K562 (cell line): Measurements from ENCODE around the gene TMEM163. TPM values are rescaled to one million over a fixed set of nuclear protein-coding genes. Genes with fewer than 3 reads are reported as not detected.

Experiments
- ATAC-seq: fragments of 200-7000 bp; cut with Tn5 transposase; 3 replicates; pipeline ENCODE4 v1.9.1; 2020; ENCODE audit warnings: moderate library complexity
- BruUV-seq: library from RNA; stranded (reverse); fragments of 400-500 nt; replicated peaks from 2 replicates; lab custom pipeline; 2021; lab: Mats Ljungman, UMichigan
- CTCF ChIA-PET: fragments of 300-600 bp; formaldehyde crosslinking; extraction: SDS; loops from one replicate; lab custom pipeline; 2021; ENCODE audit warnings: low intra/inter-chr PET ratio; lab: Yijun Ruan, JAX
- POLR2A ChIA-PET: fragments of 300-600, 350-650 bp; sonication (Branson Sonifier 250); formaldehyde crosslinking; extraction: SDS; loops from one replicate; lab custom pipeline; 2021; ENCODE audit warnings: antibody characterized with exemption, inconsistent platforms; lab: Yijun Ruan, JAX
- DNase-seq, 4 experiments: peaks; one replicate each; pipeline versions ENCODE4 v3.0.0 to v3.0.0-alpha.2; 2011 to 2018; ENCODE audit warnings: low spot score in 3 of 4, mixed read lengths in 3 of 4; ENCODE audit errors: extremely low read depth in 1 of 4
- FAIRE-seq: peaks from 2 replicates; lab custom pipeline; 2011; peaks lifted over from hg19 to GRCh38; lab: Jason Lieb, UNC
- H2AFZ ChIP-seq: 2 replicates; pipeline ENCODE4 v1.6.0; 2011; ENCODE audit warnings: low read depth, low read length, control low read depth, inconsistent platforms
- H3K27ac ChIP-seq: fragments of 200-600 bp; 3 replicates; pipeline ENCODE4 v1.8.0; 2011; ENCODE audit warnings: low read depth, mild to moderate bottlenecking, control low read depth, inconsistent platforms, low read length, moderate library complexity, mixed read lengths; ENCODE audit errors: extremely low read depth
- H3K27me3 ChIP-seq, 2 experiments: fragments of 300-600 bp in 1 of 2; 2 replicates in 1 of 2; 3 replicates in 1 of 2; pipeline versions ENCODE4 v1.6.0 to v1.8.0; 2011; ENCODE audit warnings: inconsistent platforms in 2 of 2, low read length in 2 of 2, mild to moderate bottlenecking in 1 of 2, mixed read lengths in 1 of 2, moderate library complexity in 1 of 2; ENCODE audit not compliant: control insufficient read depth in 2 of 2, insufficient read depth in 2 of 2
- H3K36me3 ChIP-seq: fragments of 300-600 bp; 3 replicates; pipeline ENCODE4 v1.8.0; 2011; ENCODE audit warnings: mild to moderate bottlenecking, low read length, inconsistent platforms; ENCODE audit not compliant: control insufficient read depth, insufficient read depth
- H3K4me1 ChIP-seq, 2 experiments: fragments of 200-600 bp in 1 of 2; replicated peaks in 1 of 2; 2 replicates in 1 of 2; 3 replicates in 1 of 2; pipeline versions ENCODE4 v1.5.1 to v1.8.0; 2011; ENCODE audit warnings: inconsistent platforms in 2 of 2, low read length in 2 of 2, mild to moderate bottlenecking in 1 of 2, mixed read lengths in 1 of 2, moderate library complexity in 1 of 2; ENCODE audit not compliant: control insufficient read depth in 2 of 2, insufficient read depth in 2 of 2
- H3K4me2 ChIP-seq: 2 replicates; pipeline ENCODE4 v1.6.1; 2011; ENCODE audit warnings: low read length, control low read depth, inconsistent platforms, mixed read lengths; ENCODE audit not compliant: insufficient read depth
- H3K4me3 ChIP-seq: fragments of 200-600 bp; sonication (generic), shearing (Covaris generic); 2 replicates; pipeline ENCODE4 v1.5.1; 2016; ENCODE audit warnings: control low read depth, inconsistent platforms
- H3K79me2 ChIP-seq: fragments of 200-600 bp; 3 replicates; pipeline ENCODE4 v1.8.0; 2011; ENCODE audit warnings: low read length, inconsistent platforms; ENCODE audit not compliant: control insufficient read depth, insufficient read depth
- H3K9ac ChIP-seq, 2 experiments: 2 replicates each; pipeline versions ENCODE4 v1.6.0 to v1.6.1; 2011; ENCODE audit warnings: low read depth in 2 of 2, low read length in 2 of 2, control low read depth in 1 of 2, inconsistent platforms in 1 of 2, mild to moderate bottlenecking in 1 of 2, mixed read lengths in 1 of 2; ENCODE audit not compliant: insufficient read depth in 1 of 2
- H3K9me1 ChIP-seq: one replicate; pipeline ENCODE4 v1.6.0; 2011; ENCODE audit warnings: inconsistent platforms, mild to moderate bottlenecking, low read length, moderate library complexity; ENCODE audit not compliant: control insufficient read depth, insufficient read depth
- H3K9me3 ChIP-seq: replicated peaks from 2 replicates; pipeline ENCODE4 v1.5.1; 2011; ENCODE audit warnings: low read depth, low read length, inconsistent platforms; ENCODE audit not compliant: control insufficient read depth, insufficient read depth
- H4K20me1 ChIP-seq: replicated peaks from 2 replicates; pipeline ENCODE4 v1.6.1; 2011; ENCODE audit warnings: low read length, inconsistent platforms, mixed read lengths; ENCODE audit not compliant: control insufficient read depth, insufficient read depth
- ATF1 ChIP-seq, 2 experiments: fragments of 450-650 bp in 1 of 2; IDR thresholded peaks; 2 replicates each; pipeline ENCODE4 v1.6.1; 2016; ENCODE audit warnings: missing compliant biosample characterization in 1 of 2, missing genetic modification characterization in 1 of 2
- MCM3 ChIP-seq: fragments of 450-650 bp; IDR thresholded peaks from 2 replicates; pipeline ENCODE4 v1.6.1; 2016
- TARDBP ChIP-seq: fragments of 450-650 bp; IDR thresholded peaks from 2 replicates; pipeline ENCODE4 v1.6.1; 2016
- ZNF143 ChIP-seq: sonication (generic); formaldehyde crosslinking; IDR thresholded peaks from 2 replicates; pipeline ENCODE4 v1.9.0; 2022; ENCODE audit warnings: mild to moderate bottlenecking, missing genetic modification reagents
- ZNF586 ChIP-seq: fragments of 450-650 bp; formaldehyde crosslinking; conservative IDR thresholded peaks from 2 replicates; pipeline ENCODE4 v1.4.0; 2020; ENCODE audit warnings: mild to moderate bottlenecking, moderate library complexity
- WGBS: fragments of 100-300 bp; shearing (Covaris generic); methylation state at CpG from one replicate; pipeline ENCODE4 v1.1.6; 2016; ENCODE audit warnings: low coverage, mixed read lengths; ENCODE audit not compliant: insufficient coverage; ENCODE audit errors: missing lambda C conversion rate; 5-methylcytosine and 5-hydroxymethylcytosine counted together
- in situ Hi-C: fragments of 300-500 bp; cut with MboI; formaldehyde crosslinking; loops from 4 replicates; pipeline ENCODE4 v1.15.0; 2018; ENCODE audit warnings: inconsistent platforms, mixed read lengths
- intact Hi-C: fragments of 100-400 bp; cut with micrococcal nuclease; formaldehyde crosslinking; loops from 2 replicates; pipeline ENCODE4 v1.14.2; 2022
- polyA plus RNA-seq, 8 experiments: library from polyadenylated mRNA; depleted of rRNA in 4 of 8; stranded (reverse) in 5 of 8; unstranded in 3 of 8; fragments of >200 nt; fragmentation: Nextera tagmentation in 2 of 8; fragmentation: Illumina TruSeq in 1 of 8; extraction: Ambion mirVana in 2 of 8; extraction: Trizol in 1 of 8; gene quantifications; 2 replicates each; pipeline versions ENCODE4 v1.2.1 to v1.2.3, GENCODE V29; 2011 to 2014; ENCODE audit warnings: inconsistent platforms in 1 of 8, missing spikeins in 1 of 8
- total RNA-seq, 7 experiments: library from RNA; depleted of rRNA in 6 of 7; stranded (reverse); fragments of >200 nt in 6 of 7; fragmentation: Illumina TruSeq in 2 of 7; extraction: Trizol in 2 of 7; gene quantifications; 2 replicates each; pipeline versions ENCODE4 v1.2.1 to v1.2.3, GENCODE V29; 2011 to 2021; ENCODE audit warnings: low replicate concordance in 1 of 7

TMEM163 gene
- total and polyA plus RNA-seq, 9 of the 15 experiments (the other 6 are each of a cell fraction or from before 2014, with no cell fraction given), result 0.04 to 0.68 (median 0.16) TPM; not detected in 3

GRCh38 chr2:134411279-134411827 is 307.4 kb downstream of the TMEM163 start:
- ATAC-seq, result no peak
- H3K27ac ChIP-seq, result no peak overlapping the region
- H3K9ac ChIP-seq, result no peak overlapping the region
- DNase-seq, result no peak
- intact Hi-C loops, result loop anchor here (5.0 kb wide), 2 partner anchors 164 to 204 kb away; no protein-coding TSS in a partner anchor
- H3K4me3 ChIP-seq, result no peak overlapping the region
- no peaks in the 10 kb centered on the region for H4K20me1 ChIP-seq
- 42% methylated on average over 6 of the region's 6 CpGs for WGBS
- no peaks in the 10 kb centered on the region for H3K9me3 ChIP-seq
- no peaks in the 10 kb centered on the region for H3K9me1 ChIP-seq
- BruUV-seq, result no TSS peak
- no peak for TF ChIP-seq ZNF586 (CRISPR knock-in tag)
- no peak for TF ChIP-seq ZNF143
- no peak for TF ChIP-seq TARDBP
- no peak for TF ChIP-seq ATF1 (CRISPR knock-in tag; IDR thresholded peaks at IDR 0.05)
- TF ChIP-seq ATF1 (tag; IDR thresholded peaks at IDR 0.05), result no peak
- H3K4me1 ChIP-seq, result no peaks in the 10 kb centered on the region; a peak in 1 of 5 replicates
- no peak overlapping the region for H2AFZ ChIP-seq
- FAIRE-seq, result no peak
- ChIA-PET CTCF (interaction anchor here (1.9 to 2.0 kb wide), 2 partner anchors 293 to 525 kb away, joined by 7 to 14 read pairs; no protein-coding TSS in a partner anchor), POLR2A (interaction anchor here (0.6 to 1.8 kb wide), 5 partner anchors 9 to 293 kb away, joined by 3 to 7 read pairs (median 6); no protein-coding TSS in a partner anchor)
- in situ Hi-C loops, result loop anchor here (25.0 kb wide), 2 partner anchors 299 to 524 kb away; no protein-coding TSS in a partner anchor
- no peaks in the 10 kb centered on the region for H3K79me2 ChIP-seq
- no peaks in the 10 kb centered on the region for H3K36me3 ChIP-seq
- H3K27me3 ChIP-seq, result no peaks in the 10 kb centered on the region
- H3K4me2 ChIP-seq, result no peak overlapping the region

- no peaks in the 10 kb centered on the region; a peak in 1 of 5 replicates for H3K4me1 ChIP-seq
- BruUV-seq, result no TSS peak
- no peaks in the 10 kb centered on the region for H3K9me3 ChIP-seq
- H3K36me3 ChIP-seq, result no peaks in the 10 kb centered on the region
- no peaks in the 10 kb centered on the region for H3K27me3 ChIP-seq
- in situ Hi-C loops (loop anchor here (25.0 kb wide), 2 partner anchors 299 to 524 kb away; no protein-coding TSS in a partner anchor), intact Hi-C loops (loop anchor here (5.0 kb wide), 2 partner anchors 164 to 204 kb away; no protein-coding TSS in a partner anchor)
- ChIA-PET POLR2A (interaction anchor here (0.8 to 1.4 kb wide), 3 partner anchors 9 to 31 kb away, joined by 3 to 7 read pairs (median 6); no protein-coding TSS in a partner anchor), CTCF (interaction anchor here (1.9 to 2.0 kb wide), 2 partner anchors 292 to 524 kb away, joined by 7 to 14 read pairs; no protein-coding TSS in a partner anchor)
- H2AFZ ChIP-seq, result no peak overlapping the region
- DNase-seq (no peak), ATAC-seq (no peak), FAIRE-seq (no peak)
- no peaks in the 10 kb centered on the region for H3K9me1 ChIP-seq
- H3K9ac ChIP-seq, result no peak overlapping the region
- no peak for TF ChIP-seq MCM3
- H4K20me1 ChIP-seq, result no peaks in the 10 kb centered on the region
- 15% methylated on average over 5 of the region's 5 CpGs for WGBS
- H3K4me2 ChIP-seq, result no peak overlapping the region
- H3K79me2 ChIP-seq, result no peaks in the 10 kb centered on the region
- no peak overlapping the region for H3K4me3 ChIP-seq
- no peak overlapping the region for H3K27ac ChIP-seq
Measured at GRCh38 chr2:134410831-134411231, 308.0 kb downstream of the TMEM163 start.
